Measurements from ENCODE around the gene ZNF81.

ZNF81 gene

DNA sequence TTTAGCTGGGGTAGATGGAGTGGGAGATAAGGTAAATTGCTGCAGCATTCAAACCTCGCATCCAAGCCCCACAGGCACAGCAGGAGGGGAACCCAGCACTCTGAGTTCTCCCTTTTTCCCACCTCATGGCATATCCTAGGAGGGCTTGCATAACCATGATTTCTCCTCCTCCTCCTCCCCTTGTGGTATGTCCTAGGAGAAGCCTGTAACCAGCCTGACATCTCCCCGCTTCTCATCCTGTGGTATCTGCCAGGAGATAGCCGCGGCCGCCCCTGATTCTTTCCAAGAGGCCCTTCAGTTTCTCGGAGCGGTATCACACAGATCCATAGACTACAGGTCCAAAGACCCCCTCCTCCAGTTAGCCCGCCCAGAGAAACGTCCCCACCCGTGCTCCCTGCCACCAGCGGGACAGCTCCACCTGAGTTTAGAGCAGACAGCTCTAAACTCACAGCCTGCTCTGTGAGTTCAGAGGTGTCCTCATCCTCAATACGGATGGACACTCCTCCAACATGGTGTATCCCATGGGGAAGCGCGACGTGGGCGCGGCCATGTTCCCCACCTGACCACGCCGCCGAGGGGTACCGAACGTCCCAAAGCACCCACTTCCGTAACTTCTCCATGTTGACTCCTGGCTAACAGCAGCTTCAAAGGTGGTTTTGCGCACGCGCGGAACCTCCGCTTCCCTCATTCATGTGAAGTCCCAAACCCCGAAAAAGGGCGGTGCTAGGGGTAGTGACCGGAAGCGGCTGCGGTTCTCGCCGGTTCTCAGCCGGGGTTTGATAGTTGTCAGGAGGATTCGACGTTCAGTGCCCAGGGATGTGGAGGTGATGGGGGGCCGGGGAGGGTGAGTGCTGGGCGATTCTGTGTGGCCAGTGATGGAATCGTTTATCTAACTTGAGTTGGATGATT, at the start of gene ZNF81:
Gene ZNF81 (plus strand): TSS at position 739 of the 909 bp plus-strand sequence. CDS start 9,366 bp downstream, outside the sequence.
- ATAC-seq: peak; percentile 99
- 0 out of 2 replicates have a peak, but pooled peaks have one; percentile 31 for TF ChIP-seq TSHZ2 (CRISPR knock-in tag; IDR thresholded peaks at IDR 0.05)
- TF ChIP-seq ZNF70 (CRISPR knock-in tag; IDR thresholded peaks at IDR 0.05): peak; percentile 92
- TF ChIP-seq BACH2 (CRISPR knock-in tag; IDR thresholded peaks at IDR 0.05; ENCODE audit: borderline replicate concordance): no peak
- TF ChIP-seq, protein P1, sequence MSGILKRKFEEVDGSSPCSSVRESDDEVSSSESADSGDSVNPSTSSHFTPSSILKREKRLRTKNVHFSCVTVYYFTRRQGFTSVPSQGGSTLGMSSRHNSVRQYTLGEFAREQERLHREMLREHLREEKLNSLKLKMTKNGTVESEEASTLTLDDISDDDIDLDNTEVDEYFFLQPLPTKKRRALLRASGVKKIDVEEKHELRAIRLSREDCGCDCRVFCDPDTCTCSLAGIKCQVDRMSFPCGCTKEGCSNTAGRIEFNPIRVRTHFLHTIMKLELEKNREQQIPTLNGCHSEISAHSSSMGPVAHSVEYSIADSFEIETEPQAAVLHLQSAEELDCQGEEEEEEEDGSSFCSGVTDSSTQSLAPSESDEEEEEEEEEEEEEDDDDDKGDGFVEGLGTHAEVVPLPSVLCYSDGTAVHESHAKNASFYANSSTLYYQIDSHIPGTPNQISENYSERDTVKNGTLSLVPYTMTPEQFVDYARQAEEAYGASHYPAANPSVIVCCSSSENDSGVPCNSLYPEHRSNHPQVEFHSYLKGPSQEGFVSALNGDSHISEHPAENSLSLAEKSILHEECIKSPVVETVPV (CRISPR knock-in tag; IDR thresholded peaks at IDR 0.05): no peak
- peak; percentile 31; the same call in 1 of the 2 replicates for TF ChIP-seq CSDC2 (CRISPR knock-in tag; IDR thresholded peaks at IDR 0.05)
- no peak for TF ChIP-seq ISL1 (CRISPR knock-in tag; IDR thresholded peaks at IDR 0.05)
- TF ChIP-seq RARB (CRISPR knock-in tag; IDR thresholded peaks at IDR 0.05): no peak
- TF ChIP-seq ZNF8 (CRISPR knock-in tag; IDR thresholded peaks at IDR 0.05): peak; percentile 84
- no peak for TF ChIP-seq ARNTL (CRISPR knock-in tag; IDR thresholded peaks at IDR 0.05; ENCODE audit: borderline replicate concordance, low read depth)
- no peak for TF ChIP-seq ZC3H10 (CRISPR knock-in tag; IDR thresholded peaks at IDR 0.05)

GRCh38 chrX:47796433-47796906, 40.2 kb upstream of the ZNF81 start:
- peak; percentile 86 for ATAC-seq
- no peak for TF ChIP-seq ZFP30 (CRISPR knock-in tag; IDR thresholded peaks at IDR 0.05)
- TF ChIP-seq ARNTL (CRISPR knock-in tag; IDR thresholded peaks at IDR 0.05; ENCODE audit: borderline replicate concordance, low read depth): no peak
- no peak for TF ChIP-seq ZFP3 (CRISPR knock-in tag; IDR thresholded peaks at IDR 0.05)
- TF ChIP-seq ZNF565 (CRISPR knock-in tag; conservative IDR thresholded peaks at IDR 0.05; ENCODE audit: low read depth): no peak
- no peak for TF ChIP-seq OSR1 (CRISPR knock-in tag; IDR thresholded peaks at IDR 0.05)

GRCh38 chrX:47797084-47797483, 39.6 kb upstream of the ZNF81 start:
- no peak for ATAC-seq
- no peak for TF ChIP-seq BACH2 (CRISPR knock-in tag; IDR thresholded peaks at IDR 0.05; ENCODE audit: borderline replicate concordance)
- TF ChIP-seq ARNTL (CRISPR knock-in tag; IDR thresholded peaks at IDR 0.05; ENCODE audit: borderline replicate concordance, low read depth): no peak
- no peak for TF ChIP-seq ESRRG (CRISPR knock-in tag; IDR thresholded peaks at IDR 0.05)
- TF ChIP-seq PPARA (CRISPR knock-in tag; IDR thresholded peaks at IDR 0.05; ENCODE audit: borderline replicate concordance): no peak
- TF ChIP-seq OSR1 (CRISPR knock-in tag; IDR thresholded peaks at IDR 0.05): no peak

GRCh38 chrX:47798861-47799260, 37.8 kb upstream of the ZNF81 start:
- no peak for TF ChIP-seq PPARA (CRISPR knock-in tag; IDR thresholded peaks at IDR 0.05; ENCODE audit: borderline replicate concordance)
- no peak for TF ChIP-seq ZNF565 (CRISPR knock-in tag; conservative IDR thresholded peaks at IDR 0.05; ENCODE audit: low read depth)
- TF ChIP-seq, protein P2, sequence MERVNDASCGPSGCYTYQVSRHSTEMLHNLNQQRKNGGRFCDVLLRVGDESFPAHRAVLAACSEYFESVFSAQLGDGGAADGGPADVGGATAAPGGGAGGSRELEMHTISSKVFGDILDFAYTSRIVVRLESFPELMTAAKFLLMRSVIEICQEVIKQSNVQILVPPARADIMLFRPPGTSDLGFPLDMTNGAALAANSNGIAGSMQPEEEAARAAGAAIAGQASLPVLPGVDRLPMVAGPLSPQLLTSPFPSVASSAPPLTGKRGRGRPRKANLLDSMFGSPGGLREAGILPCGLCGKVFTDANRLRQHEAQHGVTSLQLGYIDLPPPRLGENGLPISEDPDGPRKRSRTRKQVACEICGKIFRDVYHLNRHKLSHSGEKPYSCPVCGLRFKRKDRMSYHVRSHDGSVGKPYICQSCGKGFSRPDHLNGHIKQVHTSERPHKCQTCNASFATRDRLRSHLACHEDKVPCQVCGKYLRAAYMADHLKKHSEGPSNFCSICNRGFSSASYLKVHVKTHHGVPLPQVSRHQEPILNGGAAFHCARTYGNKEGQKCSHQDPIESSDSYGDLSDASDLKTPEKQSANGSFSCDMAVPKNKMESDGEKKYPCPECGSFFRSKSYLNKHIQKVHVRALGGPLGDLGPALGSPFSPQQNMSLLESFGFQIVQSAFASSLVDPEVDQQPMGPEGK (CRISPR knock-in tag; IDR thresholded peaks at IDR 0.05; ENCODE audit: borderline replicate concordance): no peak
- TF ChIP-seq ZNF70 (CRISPR knock-in tag; IDR thresholded peaks at IDR 0.05): no peak
- TF ChIP-seq OSR1 (CRISPR knock-in tag; IDR thresholded peaks at IDR 0.05): no peak
- no peak for TF ChIP-seq BACH2 (CRISPR knock-in tag; IDR thresholded peaks at IDR 0.05; ENCODE audit: borderline replicate concordance)
- no peak for TF ChIP-seq RARB (CRISPR knock-in tag; IDR thresholded peaks at IDR 0.05)
- no peak for TF ChIP-seq ZC3H10 (CRISPR knock-in tag; IDR thresholded peaks at IDR 0.05)
- TF ChIP-seq CSDC2 (CRISPR knock-in tag; IDR thresholded peaks at IDR 0.05): no peak
- TF ChIP-seq ESRRG (CRISPR knock-in tag; IDR thresholded peaks at IDR 0.05): no peak
- no peak for TF ChIP-seq POU6F1 (CRISPR knock-in tag; IDR thresholded peaks at IDR 0.05; ENCODE audit: borderline replicate concordance, low read depth)
- no peak for TF ChIP-seq ARNTL (CRISPR knock-in tag; IDR thresholded peaks at IDR 0.05; ENCODE audit: borderline replicate concordance, low read depth)
- TF ChIP-seq ISL1 (CRISPR knock-in tag; IDR thresholded peaks at IDR 0.05): no peak
- no peak for TF ChIP-seq TOX (CRISPR knock-in tag; IDR thresholded peaks at IDR 0.05; ENCODE audit: borderline replicate concordance)
- TF ChIP-seq ZNF8 (CRISPR knock-in tag; IDR thresholded peaks at IDR 0.05): no peak
- TF ChIP-seq GLIS3 (CRISPR knock-in tag; IDR thresholded peaks at IDR 0.05): no peak
- ATAC-seq: no peak
